Stimulated activated CD4-positive, alpha-beta T cell treated with anti-CD3 and anti-CD28 coated beads, Interleukin-12 subunit alpha, Interleukin-12 subunit beta, amount 100 ng/mL, for 24 hours (primary cell): ENCODE results near the gene TSN.
"Not testable (repeated sequence)": the region's sequence is repeated elsewhere in the genome, so short reads cannot be mapped to it uniquely, and the experiment has no call there.

Experiments used
- DNase-seq, 2 experiments: peaks; one replicate each; pipeline ENCODE4 v3.0.0-alpha.2; 2020; ENCODE audit warnings: low read depth in 2 of 2

The TSN gene

GRCh38 chr2:121801916-121802315, 46.5 kb downstream of the TSN start:
- no peak for DNase-seq

GRCh38 chr2:121803503-121803902, 48.1 kb downstream of the TSN start:
- DNase-seq = no peak

- no peak for DNase-seq
Measured at GRCh38 chr2:121804340-121804739, 48.9 kb downstream of the TSN start.

GRCh38 chr2:121804997-121805765, 49.7 kb downstream of the TSN start:
- no peak for DNase-seq

GRCh38 chr2:121805766-121806143, 50.3 kb downstream of the TSN start:
- no peak for DNase-seq

GRCh38 chr2:121807771-121808170, 52.3 kb downstream of the TSN start:
- not testable (repeated sequence) for DNase-seq

GRCh38 chr2:121809607-121810006, 54.2 kb downstream of the TSN start:
- no peak for DNase-seq

GRCh38 chr2:121810959-121811853, 55.8 kb downstream of the TSN start:
- no peak for DNase-seq

- not testable (repeated sequence) for DNase-seq
Measured at GRCh38 chr2:121813083-121813482, 57.6 kb downstream of the TSN start.

- DNase-seq = no peak
Measured at GRCh38 chr2:121815216-121815615, 59.8 kb downstream of the TSN start.

- DNase-seq = no peak
Measured at GRCh38 chr2:121816797-121817196, 61.3 kb downstream of the TSN start.

- DNase-seq = not testable (repeated sequence)
Measured at GRCh38 chr2:121817304-121817703, 61.9 kb downstream of the TSN start.
